ENCODE results near the gene ZNF525.
"Not testable (repeated sequence)": the region's sequence is repeated elsewhere in the genome, so short reads cannot be mapped to it uniquely, and the experiment has no call there.

DNA sequence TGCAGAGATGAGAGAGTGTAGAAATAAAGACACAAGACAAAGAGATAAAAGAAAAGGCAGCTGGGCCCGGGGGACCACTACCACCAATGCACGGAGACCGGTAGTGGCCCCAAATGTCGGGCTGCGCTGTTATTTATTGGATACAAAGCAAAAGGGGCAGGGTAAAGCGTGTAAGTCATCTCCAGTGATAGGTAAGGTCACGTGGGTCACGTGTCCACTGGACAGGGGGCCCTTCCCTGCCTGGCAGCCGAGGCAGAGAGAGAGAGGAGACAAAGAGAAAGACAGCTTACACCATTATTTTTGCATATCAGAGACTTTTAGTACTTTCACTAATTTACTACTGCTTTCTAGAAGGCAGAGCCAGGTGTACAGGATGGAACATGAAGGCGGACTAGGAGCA, 5.4 kb upstream of the ZNF525 start:
- not testable (repeated sequence) for TF ChIP-seq POLR2AphosphoS5, CTCF, POLR2A, EP300 (IDR thresholded peaks at IDR 0.05)
